Measurements from ENCODE around the gene ACTN4. TPM values are rescaled to one million over a fixed set of nuclear protein-coding genes. Genes with fewer than 3 reads are reported as not detected.

The ACTN4 gene
- total and polyA plus RNA-seq, 10 of the 15 experiments (the other 5 are each of a cell fraction or from before 2014, with no cell fraction given), result 2.4 to 293 (median 72.5) TPM

GRCh38 chr19:38733241-38733492 lies 85.7 kb downstream of the ACTN4 start:
- intact Hi-C loops (cut with micrococcal nuclease; ENCODE audit: unreplicated experiment), result loop anchor here (10.0 kb wide), 1 partner anchor 218 kb away; no protein-coding TSS in a partner anchor
- ChIA-PET CTCF (interaction anchor here (1.0 to 3.2 kb wide), 4 partner anchors 145 to 197 kb away, joined by 3 to 20 read pairs (median 6); partner anchors contain the start of genes MRPS12, RINL and SARS2), RAD21 (ENCODE audit: unreplicated experiment) (interaction anchor here (0.7 to 1.8 kb wide), 3 partner anchors 33 to 155 kb away, joined by 3 to 8 read pairs (median 4); no protein-coding TSS in a partner anchor), POLR2A (interaction anchor here (0.6 to 1.2 kb wide), 2 partner anchors 9 to 368 kb away, joined by 3 to 6 read pairs; no protein-coding TSS in a partner anchor), SMC1A (ENCODE audit: uncharacterized antibody, unreplicated experiment) (no interaction called here)
- BruUV-seq (replicated peaks), result no TSS peak
- no peak overlapping the region for H2AFZ ChIP-seq (ENCODE audit: control insufficient read depth, low read depth, low read length)
- no peak overlapping the region for H3K27ac ChIP-seq (ENCODE audit: control insufficient read depth, insufficient read depth)
- in situ Hi-C loops (cut with MboI), result loop anchor here (5.0 kb wide), 1 partner anchor 199 kb away; the partner anchor contains the start of genes MRPS12 and SARS2
- H3K79me2 ChIP-seq (ENCODE audit: control insufficient read depth, insufficient read depth, low read length), result no peaks in the 10 kb centered on the region; the same call in 1 of the 2 replicates
- H4K20me1 ChIP-seq (ENCODE audit: control insufficient read depth, insufficient read depth), result no peaks in the 10 kb centered on the region
- H3K4me1 ChIP-seq (ENCODE audit: control insufficient read depth, insufficient read depth, low read length), result peaks cover 22% of the 10 kb centered on the region
- no peak for ATAC-seq
- DNase-seq (ENCODE audit: low read depth, low spot score), result no peak
- no peak overlapping the region for H3K9ac ChIP-seq (ENCODE audit: control insufficient read depth, insufficient read depth, low read length)
- no peak overlapping the region for H3K4me2 ChIP-seq (ENCODE audit: control insufficient read depth, insufficient read depth)
- H3K4me3 ChIP-seq, result no peak overlapping the region
- H3K9me3 ChIP-seq (replicated peaks; ENCODE audit: control insufficient read depth, insufficient read depth, low read length), result no peaks in the 10 kb centered on the region
- H3K27me3 ChIP-seq (replicated peaks in 1 of 2; ENCODE audit: control insufficient read depth in 2 of 2, insufficient read depth in 2 of 2, low read length in 1 of 2), result no peaks in the 10 kb centered on the region
- FAIRE-seq, result no peak
- H3K36me3 ChIP-seq (ENCODE audit: control insufficient read depth in 2 of 2, insufficient read depth in 2 of 2, low read length in 1 of 2), result peaks cover 0 to 6% of the 10 kb centered on the region in 2 experiments; a peak in 2 of 4 replicates
- WGBS (ENCODE audit: insufficient coverage, insufficient replicate concordance, low lambda C conversion rate, missing lambda C conversion rate), result 100% methylated on average over 1 of the region's 1 CpG
- no peak for TF ChIP-seq CBX5 (IDR thresholded peaks at IDR 0.05; ENCODE audit: low read depth)
- no peak for TF ChIP-seq RFX5 (IDR thresholded peaks at IDR 0.05; ENCODE audit: low read depth, low read length)
- no peak for TF ChIP-seq SPI1 (IDR thresholded peaks at IDR 0.05; ENCODE audit: borderline replicate concordance, insufficient read depth, low read depth, low read length)
- no peak for TF ChIP-seq HDAC2 (IDR thresholded peaks at IDR 0.05)
- TF ChIP-seq, protein P1, sequence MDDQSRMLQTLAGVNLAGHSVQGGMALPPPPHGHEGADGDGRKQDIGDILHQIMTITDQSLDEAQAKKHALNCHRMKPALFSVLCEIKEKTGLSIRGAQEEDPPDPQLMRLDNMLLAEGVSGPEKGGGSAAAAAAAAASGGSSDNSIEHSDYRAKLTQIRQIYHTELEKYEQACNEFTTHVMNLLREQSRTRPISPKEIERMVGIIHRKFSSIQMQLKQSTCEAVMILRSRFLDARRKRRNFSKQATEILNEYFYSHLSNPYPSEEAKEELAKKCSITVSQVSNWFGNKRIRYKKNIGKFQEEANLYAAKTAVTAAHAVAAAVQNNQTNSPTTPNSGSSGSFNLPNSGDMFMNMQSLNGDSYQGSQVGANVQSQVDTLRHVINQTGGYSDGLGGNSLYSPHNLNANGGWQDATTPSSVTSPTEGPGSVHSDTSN (IDR thresholded peaks at IDR 0.05; ENCODE audit: insufficient replicate concordance, low read depth, low read length), result no peak
- no peak for TF ChIP-seq JUNB (IDR thresholded peaks at IDR 0.05)
- no peak for TF ChIP-seq EED (IDR thresholded peaks at IDR 0.05; ENCODE audit: low read depth)
- TF ChIP-seq ZNF687 (IDR thresholded peaks at IDR 0.05), result no peak
- TF ChIP-seq POLR2A (IDR thresholded peaks at IDR 0.05; ENCODE audit: low read depth, low read length), result no peak
- no peak for TF ChIP-seq YY1 (IDR thresholded peaks at IDR 0.05; ENCODE audit: low read depth, low read length)
- TF ChIP-seq RUNX3 (IDR thresholded peaks at IDR 0.05; ENCODE audit: low read length), result no peak
- TF ChIP-seq STAT3 (IDR thresholded peaks at IDR 0.05; ENCODE audit: low read depth, low read length), result no peak
- no peak for TF ChIP-seq NR2C2 (IDR thresholded peaks at IDR 0.05; ENCODE audit: borderline replicate concordance, control insufficient read depth, insufficient read length, low read depth)
- no peak for TF ChIP-seq CHD2 (IDR thresholded peaks at IDR 0.05; ENCODE audit: borderline replicate concordance, low read depth, low read length)
- TF ChIP-seq BCL3 (IDR thresholded peaks at IDR 0.05; ENCODE audit: borderline replicate concordance, insufficient read depth, low read depth, low read length, poor library complexity, severe bottlenecking), result no peak

Data from GM12878 (cell line).